NCI-H2196 treated with DMSO at 0.1 percent for 48 hours (cell line): ENCODE data around the gene CDH24.

Source experiments
- DNase-seq: peaks from one replicate; lab custom pipeline; 2025; ENCODE audit not compliant: unreplicated experiment; lab: John Stamatoyannopoulos, UW

The CDH24 gene

GRCh38 chr14:23066855-23067744 lies 9.8 kb upstream of the CDH24 start:
- no peak for DNase-seq

- DNase-seq, result no peak
These were observed 9.0 kb upstream of the CDH24 start for GRCh38 chr14:23066368-23066767.

- DNase-seq, result no peak
These were observed 6.3 kb upstream of the CDH24 start for GRCh38 chr14:23063601-23064000.

DNA sequence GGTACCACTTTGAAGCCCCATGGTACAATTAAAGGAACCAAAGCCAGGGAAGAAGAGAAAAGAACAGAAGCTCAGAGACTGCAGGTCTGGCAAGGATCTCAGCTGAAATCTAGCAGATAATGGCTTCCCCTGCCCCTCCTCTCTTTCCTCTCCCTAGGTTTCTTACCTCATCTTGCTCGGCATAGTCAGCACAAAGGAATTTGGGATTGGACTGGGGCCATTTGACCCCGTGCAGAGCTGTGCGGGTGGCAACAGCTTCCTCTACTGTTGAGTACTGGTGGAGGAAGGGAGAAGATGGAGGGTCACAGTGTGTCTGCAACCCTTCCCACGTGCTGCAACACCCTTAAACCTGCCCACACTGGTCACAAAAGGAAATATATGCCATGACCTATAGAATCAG lies 4.7 kb upstream of the CDH24 start:
- DNase-seq, result no peak

DNA sequence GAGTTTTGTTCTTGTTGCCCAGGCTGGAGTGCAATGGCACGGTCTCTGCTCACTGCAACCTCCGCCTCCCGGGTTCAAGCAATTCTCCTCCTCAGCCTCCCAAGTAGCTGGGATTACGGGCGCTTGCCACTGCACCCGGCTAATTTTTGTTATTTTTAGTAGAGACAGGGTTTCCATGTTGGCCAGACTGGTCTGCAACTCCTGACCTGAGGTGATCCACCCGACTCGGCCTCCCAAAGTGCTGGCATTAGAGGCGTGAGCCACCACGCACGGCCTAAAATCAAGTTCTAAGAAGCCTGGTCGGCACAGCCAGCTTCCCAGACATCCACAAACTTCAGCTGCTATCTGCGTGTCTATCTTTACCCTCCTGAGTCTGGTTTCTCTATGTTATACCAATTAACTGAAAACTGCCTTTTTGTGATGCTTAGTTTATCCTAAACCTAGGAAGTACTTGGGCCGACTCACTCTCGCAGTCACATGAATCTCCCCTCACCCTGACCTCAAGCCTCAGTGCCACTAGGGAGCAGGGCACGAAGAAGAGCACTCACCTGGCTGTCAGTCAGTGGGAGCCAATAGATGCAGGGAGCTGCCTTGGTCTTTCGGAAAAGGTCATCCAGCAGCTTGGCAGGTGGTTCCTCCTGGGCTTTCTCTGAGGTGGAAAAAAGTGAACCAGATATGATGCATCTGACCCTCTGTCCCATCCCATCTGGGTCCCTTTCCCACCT lies 3.4 kb upstream of the CDH24 start:
- no peak for DNase-seq

GRCh38 chr14:23058654-23059504 lies 1.6 kb upstream of the CDH24 start:
- no peak for DNase-seq

DNA sequence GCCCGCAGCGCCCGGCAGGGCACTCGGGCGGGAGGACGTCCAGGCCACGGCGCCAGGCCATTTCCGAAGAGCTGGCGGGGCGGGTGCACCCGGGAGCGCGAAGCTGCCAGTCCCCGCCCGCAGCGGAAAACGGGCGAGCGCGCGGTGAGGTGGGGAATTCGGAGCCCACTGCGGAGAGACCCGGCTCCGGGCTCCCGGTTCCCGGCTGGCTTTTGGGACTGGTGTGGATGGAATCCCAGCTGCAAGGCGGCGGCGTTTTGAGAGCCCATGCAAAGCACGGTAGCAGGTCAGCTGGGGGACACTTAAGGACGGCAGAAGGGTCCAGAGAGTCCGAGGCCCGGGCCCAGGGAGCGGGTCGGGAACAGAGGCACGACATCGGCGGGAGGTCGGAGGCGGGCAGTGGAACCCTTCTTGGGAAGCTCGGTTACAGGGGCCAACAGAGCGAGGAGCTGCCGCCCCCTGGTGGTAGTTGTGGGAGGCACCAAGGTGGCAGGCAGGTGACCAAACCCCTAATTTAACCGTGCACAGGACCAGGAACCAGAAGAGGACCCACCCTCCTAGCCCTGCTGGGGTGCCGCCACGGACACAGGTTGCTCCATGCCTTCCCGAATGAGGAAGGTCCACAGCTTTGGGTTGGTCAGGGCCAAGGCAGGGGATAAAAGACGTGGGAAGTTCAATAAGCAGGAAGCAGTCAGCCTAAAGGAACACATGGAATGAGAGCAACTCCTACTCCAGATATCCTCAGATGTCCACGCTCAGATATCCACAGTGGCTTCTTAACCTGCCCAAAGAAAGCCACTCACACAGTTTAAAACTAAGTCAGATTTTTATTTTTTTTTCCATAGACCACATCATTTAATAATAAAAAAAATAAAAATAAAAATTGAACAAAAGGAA lies 685 bp upstream of the CDH24 start:
- DNase-seq, result no peak

- no peak for DNase-seq
These were observed 970 bp downstream of the CDH24 start for GRCh38 chr14:23056145-23056955.

DNA sequence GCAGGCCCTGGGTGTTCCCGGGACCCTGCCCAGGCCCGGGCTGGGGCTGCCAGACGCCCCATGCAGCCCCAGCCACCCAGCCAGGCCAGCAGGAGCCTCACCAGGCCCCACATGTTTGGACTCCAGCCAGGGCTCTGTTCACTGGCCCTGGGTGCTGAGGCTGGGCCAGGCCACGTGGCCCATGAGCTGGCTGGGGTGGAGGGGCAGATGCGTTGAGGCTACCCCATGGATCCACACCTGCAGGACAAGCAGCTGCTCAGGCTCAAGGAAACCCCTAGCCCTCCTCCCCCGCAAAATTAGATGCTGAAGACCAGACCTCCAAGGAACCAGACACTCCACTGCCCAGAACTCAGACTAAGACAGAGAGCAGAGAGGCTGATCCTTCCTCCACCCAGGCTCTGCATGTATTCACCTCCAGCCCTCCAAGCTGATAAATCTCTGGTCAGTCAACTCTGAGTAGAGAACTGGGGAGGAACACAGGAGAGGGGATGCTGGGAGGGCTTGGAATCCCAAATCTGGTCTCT lies 1.6 kb downstream of the CDH24 start:
- DNase-seq, result no peak

DNA sequence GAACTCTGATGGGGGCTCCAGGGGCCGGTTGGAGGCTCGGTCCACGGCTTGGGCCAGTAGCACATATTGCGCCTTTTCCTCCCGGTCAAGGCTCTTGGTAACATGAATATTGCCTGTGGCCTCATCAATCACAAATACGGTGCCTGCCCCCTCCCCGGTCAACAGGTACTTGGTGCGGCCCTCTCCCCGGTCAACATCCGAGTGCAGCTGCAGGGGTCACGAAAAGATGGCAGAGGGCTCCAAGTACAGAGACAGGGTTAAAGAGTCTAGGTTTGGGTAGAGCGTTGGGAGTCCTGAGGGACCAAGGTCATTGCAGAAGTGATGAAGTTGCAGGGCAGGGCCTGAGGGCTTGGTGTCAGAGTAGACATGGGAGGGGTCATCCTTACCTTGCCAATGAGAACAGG lies 2.2 kb downstream of the CDH24 start:
- no peak for DNase-seq

GRCh38 chr14:23054000-23054811 lies 3.1 kb downstream of the CDH24 start:
- DNase-seq, result no peak

DNA sequence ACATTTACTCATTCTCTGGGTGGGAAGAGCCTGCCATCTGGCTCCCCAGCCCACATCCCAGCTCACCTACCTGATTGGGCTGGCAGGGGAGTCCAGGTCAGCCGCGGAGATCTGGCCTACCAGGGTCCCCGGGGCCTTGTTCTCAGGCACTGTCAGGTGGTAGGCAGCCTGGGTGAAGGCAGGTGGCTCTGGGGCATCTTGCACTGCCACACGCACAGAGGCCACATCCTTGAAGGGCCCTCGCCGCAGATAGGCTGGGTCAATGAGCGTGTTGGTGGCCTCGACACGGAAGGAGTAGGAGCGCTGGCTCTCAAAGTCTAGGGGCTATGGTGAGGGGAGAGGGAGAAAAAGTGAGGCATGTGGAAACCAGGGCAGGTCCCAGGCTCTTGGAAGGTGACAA lies 3.9 kb downstream of the CDH24 start:
- DNase-seq, result no peak

- no peak for DNase-seq
These were observed 4.6 kb downstream of the CDH24 start for GRCh38 chr14:23052671-23053070.

DNA sequence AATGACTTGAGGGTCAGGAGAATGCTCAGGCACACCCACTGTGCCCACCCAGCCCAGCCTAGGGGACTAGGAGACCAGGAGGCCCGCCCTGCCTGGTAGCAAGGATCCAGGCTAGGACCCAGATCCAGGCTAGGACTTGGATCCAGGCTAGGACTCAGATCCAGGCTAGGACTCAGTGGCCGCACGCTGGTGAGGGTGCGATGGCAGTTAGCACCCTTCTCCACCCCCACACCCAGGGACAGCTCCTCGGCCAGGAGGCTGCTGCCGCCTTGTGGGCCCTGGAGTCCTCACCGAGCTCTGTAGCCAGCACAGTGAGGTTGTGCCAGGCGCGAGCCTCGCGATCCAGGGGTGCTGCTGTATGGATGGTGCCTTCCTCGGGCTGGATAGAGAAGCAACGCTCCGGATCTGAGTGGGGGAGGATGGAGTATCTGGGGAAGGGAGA lies 5.1 kb downstream of the CDH24 start:
- no peak for DNase-seq

DNA sequence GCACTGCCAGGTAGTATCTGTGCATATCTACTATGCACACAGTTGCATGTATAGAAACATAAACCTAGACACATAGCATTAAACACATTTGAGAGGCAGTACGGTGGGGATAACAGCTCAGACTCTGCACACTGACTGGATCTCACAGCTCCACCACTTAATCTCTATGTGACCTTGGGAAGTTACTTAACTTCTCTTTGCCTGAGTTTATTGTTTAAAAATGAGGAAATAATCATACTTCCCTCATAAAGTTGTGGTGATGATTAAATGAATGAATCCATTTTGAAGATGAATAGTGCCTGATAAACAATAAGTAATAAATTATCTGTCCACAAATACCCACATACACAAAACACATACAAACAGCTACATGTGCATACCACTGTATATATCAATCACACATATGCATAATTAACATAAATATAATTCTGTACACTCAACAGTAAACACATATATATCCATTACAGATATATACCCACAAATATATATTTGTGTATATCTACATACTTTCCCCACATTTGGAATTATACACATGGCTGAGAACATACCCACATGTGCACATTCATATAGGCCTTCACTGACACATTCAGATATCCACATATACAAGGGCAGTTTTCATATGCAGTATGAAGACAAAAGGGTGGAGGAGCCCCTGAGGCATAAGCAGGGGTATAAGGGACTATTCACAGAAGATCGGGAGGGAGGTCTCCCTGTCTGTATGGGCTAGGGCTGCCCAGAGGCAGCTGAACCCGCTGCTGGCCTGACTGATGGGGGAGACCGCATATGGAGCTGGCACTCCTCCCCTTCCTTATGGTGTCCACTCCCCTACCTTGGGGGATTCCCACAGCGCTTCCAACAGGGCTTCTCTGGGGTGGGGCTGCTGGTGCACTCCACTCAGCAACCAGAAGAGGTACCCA lies 5.9 kb downstream of the CDH24 start:
- DNase-seq, result no peak

GRCh38 chr14:23049011-23049410 lies 8.3 kb downstream of the CDH24 start:
- no peak for DNase-seq
